Activated naive CD4-positive, alpha-beta T cell treated with anti-CD3 and anti-CD28 coated beads, Interleukin-2, amount 50 U/mL, for 16 hours (primary cell): ENCODE data around the gene NRG3.

ENCODE experiments used
- DNase-seq: peaks from one replicate; pipeline ENCODE4 v3.0.0-alpha.2; 2020

Gene NRG3

GRCh38 chr10:81885491-81885890 is 10.5 kb downstream of the NRG3 start:
- no peak for DNase-seq

DNA sequence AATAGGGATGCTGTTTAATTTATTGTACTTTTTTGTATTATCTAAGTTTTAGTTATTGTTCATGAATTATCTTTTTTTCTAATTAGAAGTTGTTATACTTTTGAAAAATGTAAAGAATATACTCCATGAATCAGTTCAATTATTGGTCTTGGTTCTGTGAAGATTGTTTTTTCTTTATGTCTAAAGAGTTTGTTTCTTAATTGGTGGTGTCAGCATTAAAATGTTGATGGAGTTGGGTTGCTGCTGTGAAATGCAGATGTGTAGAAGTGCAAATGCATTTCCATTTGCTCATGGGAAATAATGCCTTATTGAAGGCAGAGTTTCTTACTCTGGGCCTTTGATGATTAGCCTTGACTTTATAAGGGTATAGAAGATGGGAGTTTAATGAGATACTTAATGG is 11.9 kb downstream of the NRG3 start:
- DNase-seq, result no peak

GRCh38 chr10:81889181-81889769 is 14.3 kb downstream of the NRG3 start:
- DNase-seq, result no peak

GRCh38 chr10:81894616-81895015 is 19.6 kb downstream of the NRG3 start:
- DNase-seq, result no peak

- no peak for DNase-seq
Measured at GRCh38 chr10:81898518-81898917, 23.5 kb downstream of the NRG3 start.

DNA sequence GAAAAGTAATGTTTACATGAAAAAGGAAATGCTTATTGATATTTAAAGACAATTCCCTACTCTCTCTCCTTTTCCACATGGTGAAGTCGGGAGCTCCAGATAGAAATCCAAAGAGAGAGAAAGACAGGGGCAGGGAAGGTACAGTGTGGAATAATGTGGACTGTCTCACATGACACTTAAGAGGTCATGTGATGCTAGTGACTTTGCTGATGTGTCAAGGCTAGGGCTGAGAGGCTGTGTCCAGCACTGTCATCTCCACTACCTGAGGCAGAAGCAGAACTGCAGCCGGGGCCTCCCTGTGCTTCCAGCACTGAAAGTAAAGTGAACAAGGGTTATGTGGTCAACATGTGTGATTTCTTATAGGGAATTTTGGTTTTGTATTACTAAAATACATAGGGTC is 26.0 kb downstream of the NRG3 start:
- DNase-seq, result no peak

GRCh38 chr10:81903472-81903871 is 28.5 kb downstream of the NRG3 start:
- DNase-seq, result no peak

- no peak for DNase-seq
Measured at GRCh38 chr10:81905161-81905560, 30.2 kb downstream of the NRG3 start.

DNA sequence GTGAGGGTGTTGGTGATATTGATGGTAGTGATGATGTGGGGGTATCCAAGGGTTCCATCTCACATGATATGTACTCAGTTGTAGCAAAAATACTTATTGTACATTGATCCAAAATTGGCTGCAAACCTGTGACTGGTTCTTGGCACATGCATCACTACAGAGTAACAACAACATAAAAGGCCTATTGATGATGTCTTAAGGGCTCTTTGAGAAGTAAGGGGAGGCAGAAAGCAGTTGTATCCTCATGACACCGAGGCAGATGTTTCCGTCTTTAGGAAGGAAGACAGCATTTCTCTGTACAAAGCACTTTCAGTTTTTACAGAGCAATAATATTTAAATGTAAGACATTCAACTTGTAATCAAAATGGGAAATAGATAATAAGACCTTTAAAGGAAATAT is 34.5 kb downstream of the NRG3 start:
- DNase-seq, result no peak

DNA sequence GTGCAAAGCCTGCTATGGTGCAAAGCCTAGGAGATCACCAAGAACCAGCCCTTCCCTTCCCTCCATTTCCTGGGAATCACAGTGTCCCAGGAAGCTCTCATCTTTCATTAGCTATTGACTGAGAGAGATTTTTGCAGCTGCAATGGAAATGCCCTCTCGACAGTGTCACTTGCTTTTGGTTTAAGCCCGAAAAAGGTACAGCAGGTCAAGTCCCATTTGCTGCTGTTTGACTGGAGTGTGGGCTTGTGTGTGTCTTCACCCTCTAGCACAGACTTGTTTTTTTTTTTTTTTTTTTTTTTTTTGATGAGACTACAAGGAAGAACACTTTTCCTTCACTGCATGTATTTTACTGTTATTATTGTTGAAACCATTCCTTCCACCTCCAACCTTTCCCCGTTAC is 36.3 kb downstream of the NRG3 start:
- DNase-seq, result no peak

DNA sequence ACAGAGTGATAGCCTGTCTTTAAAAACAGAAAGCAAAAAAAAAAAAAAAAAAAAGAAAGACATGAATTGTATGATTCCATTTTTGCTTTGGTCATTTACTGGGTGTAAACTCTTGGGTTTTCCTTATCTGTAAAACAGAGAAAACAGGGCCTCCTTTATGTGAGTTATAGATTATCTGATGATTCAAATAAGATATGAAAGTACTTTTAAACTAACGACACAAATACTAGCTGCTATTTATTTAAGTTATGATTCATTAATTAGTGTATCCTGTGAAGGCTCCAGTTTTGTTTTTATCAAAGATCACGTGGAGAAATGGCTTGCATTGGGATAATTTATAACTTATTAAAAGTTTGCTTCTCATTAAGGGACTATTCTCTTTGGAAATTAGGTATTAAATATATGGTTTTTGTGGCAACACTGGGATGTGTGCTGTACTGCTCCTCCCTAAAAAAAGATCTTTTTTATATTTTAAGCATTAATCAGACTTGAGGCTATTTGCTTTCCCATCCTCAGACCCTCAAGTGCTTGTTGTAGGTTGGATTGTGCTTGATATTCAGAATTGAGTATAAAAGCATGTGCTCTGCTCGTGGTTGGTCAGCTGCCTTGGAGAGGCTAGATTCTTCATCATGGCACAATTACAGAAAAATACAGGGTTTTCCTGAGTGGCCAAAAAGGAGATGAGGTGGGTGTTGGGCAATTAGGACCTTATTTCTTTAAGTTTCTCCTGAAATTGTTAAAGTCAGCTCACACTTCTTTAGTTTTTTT is 39.9 kb downstream of the NRG3 start:
- DNase-seq, result no peak

DNA sequence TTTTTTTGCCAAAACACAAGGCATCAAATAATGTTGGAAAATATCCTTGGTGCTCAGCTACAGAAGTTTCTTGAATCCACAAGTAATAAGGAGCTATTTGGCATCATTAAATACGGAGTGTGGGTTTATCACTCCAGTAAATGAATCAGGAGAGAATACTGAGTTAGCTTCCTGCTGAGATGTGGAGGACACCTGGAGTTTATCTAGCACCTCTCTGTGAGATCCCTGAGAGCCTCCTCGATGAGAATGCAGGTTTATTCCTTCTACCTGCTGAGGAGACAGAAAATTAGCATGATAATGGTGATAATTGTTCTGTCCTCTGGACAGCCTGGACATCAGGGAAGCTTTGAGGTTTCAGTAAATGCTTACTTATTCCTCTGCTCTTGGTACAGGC is 40.5 kb downstream of the NRG3 start:
- no peak for DNase-seq

DNA sequence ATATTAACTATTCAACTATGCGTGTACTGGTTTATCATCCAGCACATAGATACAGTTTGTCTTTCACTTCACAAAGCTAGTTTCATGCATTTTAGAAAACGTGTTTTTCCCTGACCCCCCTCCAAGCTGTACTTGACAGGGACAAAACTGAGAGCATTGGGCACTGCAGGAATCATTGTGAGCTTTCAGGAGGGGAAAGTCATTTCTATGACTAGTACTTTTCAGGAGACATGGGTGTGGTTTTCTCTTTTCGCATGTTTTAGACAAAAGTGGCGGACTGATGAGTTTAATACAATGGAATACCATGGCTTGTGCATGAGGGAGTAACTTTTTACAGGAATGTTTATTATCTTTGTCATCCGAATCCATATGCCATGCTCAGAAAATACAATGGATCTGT is 42.7 kb downstream of the NRG3 start:
- DNase-seq, result no peak

DNA sequence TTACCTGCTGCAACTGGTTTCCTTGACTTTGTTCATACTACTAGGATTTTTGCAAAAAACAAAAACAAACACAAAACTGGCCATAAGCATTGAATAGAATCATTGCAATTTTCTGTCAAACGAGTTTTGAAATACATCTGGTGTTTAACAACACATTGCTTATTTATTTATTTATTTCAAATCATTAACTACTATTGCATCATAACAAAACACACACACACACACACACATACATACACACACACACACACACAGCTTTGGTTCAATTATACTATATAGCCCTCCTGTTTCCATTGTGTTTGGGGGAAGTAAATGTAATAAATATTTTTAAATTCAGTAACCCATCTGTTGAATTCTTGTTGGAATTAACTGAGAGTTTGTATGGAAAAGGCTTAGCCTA is 43.8 kb downstream of the NRG3 start:
- DNase-seq, result no peak

DNA sequence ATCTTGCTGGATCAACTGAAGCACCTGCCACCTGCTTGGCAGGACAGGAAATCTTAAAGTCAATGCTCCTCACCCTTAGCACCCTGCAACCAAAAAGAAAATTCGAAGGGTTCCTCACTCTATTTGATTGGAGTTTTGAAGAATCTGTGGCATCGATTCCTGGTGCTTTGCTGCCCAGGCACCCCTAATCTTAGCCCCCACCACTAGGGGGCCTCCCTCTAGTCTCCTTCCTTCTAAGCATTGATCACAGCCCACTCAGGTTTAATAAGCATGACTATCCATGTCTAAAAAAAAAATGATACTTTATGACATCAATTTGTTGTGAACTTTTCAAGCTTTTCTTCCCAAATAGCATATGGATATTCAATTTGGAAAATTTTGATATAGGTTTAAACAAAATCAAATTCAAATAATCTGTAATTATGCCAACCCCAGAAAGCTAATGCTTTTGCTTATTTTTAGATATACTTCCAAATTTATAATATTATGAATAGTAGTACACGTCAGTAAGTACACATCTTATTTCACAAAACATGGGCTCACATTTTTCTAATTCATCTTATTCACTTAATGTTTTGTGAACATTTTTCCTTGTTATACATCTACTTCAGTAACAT is 45.3 kb downstream of the NRG3 start:
- no peak for DNase-seq

GRCh38 chr10:81928119-81928518 is 53.1 kb downstream of the NRG3 start:
- no peak for DNase-seq

DNA sequence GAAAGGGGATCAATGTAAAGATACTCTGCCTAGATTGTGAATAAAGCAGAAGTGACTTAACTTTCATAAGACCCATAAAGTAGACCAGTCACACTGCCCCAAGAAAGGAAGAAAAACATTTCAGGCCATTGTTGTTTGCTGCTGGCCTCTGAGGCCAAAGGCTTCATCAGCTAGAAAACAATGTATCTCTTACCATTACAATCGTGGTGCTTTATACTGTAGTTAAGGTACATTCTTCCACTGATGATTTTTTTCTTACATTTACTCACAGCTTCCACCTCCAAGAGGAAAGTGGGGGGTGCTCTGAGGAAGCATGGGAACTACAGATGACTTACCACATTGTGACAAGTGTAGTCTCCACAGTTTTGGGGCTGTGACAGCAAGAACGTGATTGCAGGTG is 68.6 kb downstream of the NRG3 start:
- no peak for DNase-seq

DNA sequence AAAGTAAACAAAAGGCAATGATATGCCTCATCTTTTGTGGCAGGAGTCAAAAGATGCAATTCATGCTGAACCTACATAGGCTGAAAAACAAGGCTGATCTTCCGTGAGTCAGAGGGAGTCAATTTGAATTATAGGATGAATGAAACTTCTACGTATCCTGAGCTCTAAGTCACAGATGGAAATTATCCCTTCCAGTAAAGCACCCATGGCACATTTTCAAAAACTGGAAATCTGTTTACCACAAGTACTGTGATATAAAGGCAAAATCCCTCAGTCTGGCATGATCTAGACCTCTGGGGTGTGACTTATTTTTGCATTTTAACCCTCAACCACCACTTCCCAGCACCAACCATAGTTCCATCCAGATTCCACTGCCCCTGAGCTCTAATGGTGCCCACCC is 69.6 kb downstream of the NRG3 start:
- no peak for DNase-seq

GRCh38 chr10:81949283-81949682 is 74.3 kb downstream of the NRG3 start:
- DNase-seq, result no peak

DNA sequence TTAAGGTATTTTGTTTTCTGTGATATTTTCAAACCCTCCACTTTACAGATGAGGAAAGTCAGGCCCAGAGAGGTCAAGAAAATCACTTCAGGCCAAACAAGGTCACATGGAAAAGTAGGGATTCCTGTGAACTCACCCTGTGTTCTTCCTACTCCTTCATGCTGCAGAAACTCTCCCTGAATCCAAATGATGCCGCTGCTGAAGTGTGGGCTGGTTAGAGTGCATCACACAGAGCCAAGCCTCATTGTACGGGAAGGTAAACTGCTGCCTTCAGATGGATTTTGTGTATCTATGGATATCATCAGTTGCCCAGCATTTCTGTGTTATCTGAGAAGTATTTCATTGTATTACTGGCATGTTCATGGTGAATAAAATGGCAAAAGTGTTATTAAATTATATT is 75.4 kb downstream of the NRG3 start:
- no peak for DNase-seq

- DNase-seq, result no peak
Measured at GRCh38 chr10:81953420-81953819, 78.4 kb downstream of the NRG3 start.

DNA sequence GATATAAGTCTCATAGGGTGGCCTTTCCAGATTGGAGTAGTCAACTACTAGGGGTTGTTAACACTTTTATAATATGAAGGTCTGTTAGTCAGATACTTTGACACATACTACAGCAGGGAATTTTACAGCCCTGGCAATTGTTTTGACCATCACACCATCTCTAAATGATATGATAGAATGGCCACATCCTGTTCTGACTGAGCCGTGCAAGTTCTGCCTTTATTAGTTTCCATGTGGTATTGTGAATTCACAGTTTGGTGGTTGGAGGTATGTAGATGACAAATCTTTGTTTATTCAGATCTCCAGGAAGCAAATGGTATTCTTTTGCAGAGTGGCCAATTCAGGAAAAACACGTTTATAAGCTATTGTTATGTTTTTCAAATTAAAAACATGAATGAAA is 83.0 kb downstream of the NRG3 start:
- no peak for DNase-seq

DNA sequence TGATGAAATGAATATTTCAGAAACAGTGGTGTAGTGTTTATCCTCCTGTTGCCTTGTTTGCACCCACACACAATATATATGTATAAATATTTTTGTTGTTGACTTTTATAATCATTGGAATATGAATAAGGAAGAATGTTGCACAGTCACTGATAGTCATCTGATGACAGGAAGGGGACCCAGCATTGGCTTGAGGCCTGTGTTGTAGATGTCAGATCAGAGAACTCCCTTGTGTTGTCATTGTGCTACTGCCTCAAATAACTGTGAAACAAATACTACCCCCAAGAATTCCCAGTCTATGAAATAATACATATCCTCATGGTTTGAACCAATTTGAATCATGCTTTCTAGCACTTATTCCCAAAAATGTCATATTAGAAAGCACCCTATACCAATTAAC is 84.0 kb downstream of the NRG3 start:
- no peak for DNase-seq

GRCh38 chr10:81961451-81962184 is 86.6 kb downstream of the NRG3 start:
- no peak for DNase-seq
